Adipose tissue (tissue), 3 donors: Measurements from ENCODE around the gene SLC38A8. TPM values are rescaled to one million over a fixed set of nuclear protein-coding genes. Genes with fewer than 3 reads are reported as not detected.

Experiments
- H3K27ac ChIP-seq: one replicate; pipeline ENCODE4 v1.5.1; 2013; ENCODE audit warnings: low read depth, low read length
- WGBS, 3 donors: extraction: QIAGEN DNeasy Blood & Tissue Kit; methylation state at CpG; one replicate each; pipeline ENCODE4 v1.1.7; 2013; 5-methylcytosine and 5-hydroxymethylcytosine counted together
- polyA plus RNA-seq, 3 donors: library from polyadenylated mRNA; stranded (reverse); fragments of 200-250 nt; gene quantifications; one replicate each; pipeline ENCODE4 v1.2.3, GENCODE V29; 2013
- donor health status: healthy with polysubstance abuse.
- donor health status: Bipolar disorder and iron deficiency.
- donor health status: healthy.

Gene SLC38A8
- polyA plus RNA-seq, 3 donors = 0.37 to 1.2 TPM; not detected in 1

GRCh38 chr16:83968306-83968851 is 74.2 kb downstream of the SLC38A8 start:
- WGBS, 3 donors = 1 to 2% (median 1%) methylated on average over 16 to 81 of the region's 87 CpGs
- no peak overlapping the region for H3K27ac ChIP-seq

DNA sequence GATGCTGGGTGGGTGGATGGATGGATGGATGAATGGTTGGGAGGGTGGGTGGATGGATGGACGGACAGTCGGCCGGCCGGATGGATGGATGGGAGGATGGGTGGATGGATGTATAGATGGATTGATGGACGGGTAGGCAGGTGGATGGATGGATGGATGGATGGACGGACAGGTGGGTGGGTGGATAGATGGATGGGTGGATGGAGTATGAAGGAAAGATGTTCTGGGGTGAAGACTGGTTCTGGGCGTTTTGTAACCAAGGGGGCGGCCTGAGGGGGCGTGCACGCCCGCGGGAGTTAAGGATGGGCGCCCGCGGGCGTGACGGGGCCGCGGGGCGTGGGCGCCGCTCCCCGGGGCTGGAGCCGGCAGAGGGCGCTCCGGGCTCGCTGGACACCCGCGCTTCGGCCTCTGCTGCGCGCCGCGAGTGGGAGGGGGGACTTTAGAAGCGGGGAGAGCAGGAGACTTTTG is 74.7 kb downstream of the SLC38A8 start, which contains the start of gene NECAB2:
Gene NECAB2, plus strand, starts transcription at position 407 of the 468 bp plus-strand sequence. CDS start 405 bp downstream, outside the sequence.
- 11 to 16% (median 14%) methylated on average over 19 to 35 of the region's 35 CpGs for WGBS, 3 donors
- no peak within 1 kb of the TSS for H3K27ac ChIP-seq

DNA sequence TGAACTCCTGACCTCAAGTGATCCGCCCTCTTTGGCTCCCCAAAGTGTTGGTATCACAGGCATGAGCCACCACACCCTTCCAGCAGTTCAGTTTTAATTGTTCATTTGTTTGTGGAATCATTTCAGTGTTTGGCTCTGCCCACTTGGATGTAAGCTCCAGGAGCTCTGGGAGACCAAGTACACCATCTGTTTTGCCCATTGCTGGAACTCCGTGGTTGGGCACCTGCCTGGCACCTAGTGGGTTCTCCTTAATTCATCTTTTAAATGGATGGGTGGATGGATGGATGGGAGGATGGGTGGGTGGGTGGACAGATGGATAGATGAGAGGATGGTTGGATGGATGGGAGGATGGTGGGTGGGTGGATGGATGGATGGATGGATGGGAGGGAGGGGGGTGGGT is 75.5 kb downstream of the SLC38A8 start:
- no peak overlapping the region for H3K27ac ChIP-seq
- 63 to 81% (median 73%) methylated on average over 2 of the region's 2 CpGs for WGBS, 3 donors

DNA sequence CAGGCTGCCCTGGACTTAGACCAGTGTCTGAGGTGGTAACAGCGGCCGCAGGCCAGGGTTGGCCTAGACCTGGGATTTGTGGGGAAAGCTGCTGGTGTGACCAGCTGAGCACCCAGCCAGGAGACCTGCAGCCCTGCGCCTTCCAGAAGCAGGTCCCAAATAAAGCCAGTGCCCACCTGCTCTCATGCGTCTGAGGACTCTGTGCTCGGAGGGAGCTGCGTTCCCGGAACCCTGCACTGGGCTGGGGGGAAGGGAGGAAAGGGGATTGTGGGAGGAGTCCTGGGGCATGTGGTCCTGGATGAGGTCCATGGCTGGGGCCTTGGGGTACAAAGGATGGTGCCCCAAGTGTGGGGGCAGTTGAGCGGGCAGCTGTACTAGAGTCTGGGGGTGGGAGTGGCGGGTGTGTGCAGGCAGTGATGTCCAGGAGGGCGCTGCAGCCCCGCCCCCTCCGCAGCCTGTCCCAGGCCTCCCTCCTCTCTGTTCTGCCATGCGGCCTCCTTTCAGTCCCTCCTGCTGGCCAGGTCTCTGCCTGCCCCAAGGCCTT is 76.4 kb downstream of the SLC38A8 start:
- WGBS, 3 donors = 88 to 94% (median 93%) methylated on average over 10 to 13 of the region's 13 CpGs
- no peak overlapping the region for H3K27ac ChIP-seq

DNA sequence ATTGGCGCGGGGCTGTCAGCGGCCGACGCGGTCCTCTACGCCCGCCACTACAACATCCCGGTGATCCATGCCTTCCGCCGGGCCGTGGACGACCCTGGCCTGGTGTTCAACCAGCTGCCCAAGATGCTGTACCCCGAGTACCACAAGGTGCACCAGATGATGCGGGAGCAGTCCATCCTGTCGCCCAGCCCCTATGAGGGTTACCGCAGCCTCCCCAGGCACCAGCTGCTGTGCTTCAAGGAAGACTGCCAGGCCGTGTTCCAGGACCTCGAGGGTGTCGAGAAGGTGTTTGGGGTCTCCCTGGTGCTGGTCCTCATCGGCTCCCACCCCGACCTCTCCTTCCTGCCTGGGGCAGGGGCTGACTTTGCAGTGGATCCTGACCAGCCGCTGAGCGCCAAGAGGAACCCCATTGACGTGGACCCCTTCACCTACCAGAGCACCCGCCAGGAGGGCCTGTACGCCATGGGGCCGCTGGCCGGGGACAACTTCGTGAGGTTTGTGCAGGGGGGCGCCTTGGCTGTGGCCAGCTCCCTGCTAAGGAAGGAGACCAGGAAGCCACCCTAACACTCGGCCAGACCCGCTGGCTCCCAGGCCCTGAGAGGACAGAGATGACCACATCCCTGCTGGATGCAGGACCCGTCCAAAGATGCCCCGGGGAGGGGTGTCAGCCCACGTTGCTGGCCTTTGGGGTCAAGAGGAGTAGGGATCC is 77.0 kb downstream of the SLC38A8 start:
- H3K27ac ChIP-seq = no peak overlapping the region
- 92 to 93% (median 93%) methylated on average over 31 to 36 of the region's 36 CpGs for WGBS, 3 donors

DNA sequence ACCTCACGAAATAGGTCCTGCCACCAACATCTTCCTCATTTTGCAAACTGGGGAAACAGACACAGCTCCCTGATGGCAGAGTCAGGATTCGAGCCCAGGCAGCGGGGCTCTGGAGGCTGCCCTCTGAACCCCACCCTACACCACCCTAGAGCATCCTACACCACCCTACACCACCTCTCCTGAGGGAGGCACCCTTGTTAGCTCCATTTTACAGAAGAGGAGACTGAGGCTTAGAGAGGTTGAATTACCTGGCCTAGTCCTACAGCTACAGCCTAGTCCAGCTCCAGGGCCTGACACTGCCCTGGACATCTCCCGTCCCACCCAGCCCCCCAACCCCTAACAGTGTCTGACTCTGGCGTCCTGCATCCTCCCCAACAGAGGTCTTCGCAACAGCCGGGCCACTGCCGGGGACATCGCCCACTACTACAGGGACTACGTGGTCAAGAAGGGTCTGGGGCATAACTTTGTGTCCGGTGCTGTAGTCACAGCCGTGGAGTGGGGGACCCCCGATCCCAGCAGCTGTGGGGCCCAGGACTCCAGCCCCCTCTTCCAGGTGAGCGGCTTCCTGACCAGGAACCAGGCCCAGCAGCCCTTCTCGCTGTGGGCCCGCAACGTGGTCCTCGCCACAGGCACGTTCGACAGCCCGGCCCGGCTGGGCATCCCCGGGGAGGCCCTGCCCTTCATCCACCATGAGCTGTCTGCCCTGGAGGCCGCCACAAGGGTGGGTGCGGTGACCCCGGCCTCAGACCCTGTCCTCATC is 77.7 kb downstream of the SLC38A8 start:
- no peak overlapping the region for H3K27ac ChIP-seq
- 91 to 95% (median 92%) methylated on average over 22 to 26 of the region's 26 CpGs for WGBS, 3 donors

DNA sequence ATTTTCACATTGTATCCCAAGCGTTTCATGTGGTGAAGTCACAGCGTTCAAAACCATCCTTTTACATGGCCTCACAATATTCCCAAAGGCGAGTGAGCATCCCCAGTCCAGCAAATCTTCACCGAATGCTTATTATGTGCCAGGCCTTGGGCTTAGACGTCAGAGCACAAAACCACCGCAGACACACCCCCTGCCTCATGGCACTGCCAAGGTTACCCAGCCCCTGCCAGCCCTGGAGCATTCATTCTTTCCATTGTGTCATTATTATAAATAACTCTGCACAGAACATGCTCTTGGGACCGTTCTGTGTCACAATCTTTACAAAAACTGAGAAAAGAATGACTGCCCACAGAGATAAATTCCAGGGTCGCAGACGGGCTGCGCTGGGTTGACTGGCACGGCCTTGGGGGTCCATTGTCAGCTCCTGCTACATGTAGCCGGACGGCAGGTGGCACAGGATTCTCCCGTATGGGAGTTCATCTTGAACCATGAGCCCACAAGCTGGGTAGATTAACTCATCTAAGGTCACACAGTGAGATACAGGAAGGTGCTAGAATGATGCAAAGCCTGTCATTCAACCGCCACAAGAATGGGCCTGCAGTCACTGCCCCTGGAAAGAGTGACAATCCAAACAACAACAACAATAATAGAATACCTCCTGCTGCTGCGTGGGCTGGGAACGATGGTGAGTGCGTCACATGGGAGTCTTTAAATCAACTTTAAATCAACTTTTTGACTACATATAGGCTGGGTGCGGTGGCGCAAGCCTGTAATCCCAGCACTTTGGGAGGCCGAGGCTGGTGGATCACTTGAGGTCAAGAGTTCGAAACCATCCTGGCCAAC is 79.1 kb downstream of the SLC38A8 start:
- no peak overlapping the region for H3K27ac ChIP-seq
- 84 to 87% (median 87%) methylated on average over 22 of the region's 22 CpGs for WGBS, 3 donors

DNA sequence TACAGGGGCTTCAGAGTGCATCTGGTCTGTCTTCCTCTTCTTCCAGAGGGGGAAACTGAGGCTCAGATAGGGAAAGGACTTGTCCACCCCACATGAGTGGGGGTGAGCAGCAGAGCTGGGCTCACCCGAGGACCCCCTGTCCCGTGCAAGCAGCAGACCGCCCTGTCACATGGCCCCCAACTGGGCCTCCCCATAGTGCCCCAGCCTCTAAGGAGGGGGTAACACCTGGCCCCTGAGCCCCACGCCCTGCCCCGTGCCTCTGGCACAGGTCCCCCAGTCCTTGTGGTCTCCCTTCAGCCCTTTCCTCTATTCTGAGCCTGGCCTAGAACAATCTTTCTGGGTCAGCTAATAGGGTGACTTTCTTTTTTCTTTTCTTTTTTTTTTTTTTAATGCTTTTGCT is 81.0 kb downstream of the SLC38A8 start:
- no peak overlapping the region for H3K27ac ChIP-seq
- 86 to 94% (median 90%) methylated on average over 5 of the region's 5 CpGs for WGBS, 3 donors

GRCh38 chr16:83960521-83961249 is 81.9 kb downstream of the SLC38A8 start:
- H3K27ac ChIP-seq = no peak overlapping the region
- 90 to 93% (median 92%) methylated on average over 29 of the region's 29 CpGs for WGBS, 3 donors

Other genes starting within 250 kb of the SLC38A8 start
- gene HSBP1, start 234.8 kb downstream of the SLC38A8 start, polyA plus RNA-seq = 10 to 100 TPM; 12.6 to 39.0 (median 31.9) TPM
- 1 to 10 TPM; 4.1 to 5.6 (median 4.3) TPM for gene MLYCD, start 143.7 kb downstream of the SLC38A8 start, polyA plus RNA-seq
- gene OSGIN1, start 89.6 kb downstream of the SLC38A8 start, polyA plus RNA-seq = 1 to 10 TPM; 3.9 to 6.5 (median 5.2) TPM
- gene NECAB2, start 74.6 kb downstream of the SLC38A8 start, polyA plus RNA-seq = 1 to 10 TPM in 1 of 3 donors, under 1 TPM in 2; 0.47 to 2.2 (median 0.49) TPM
- 10 to 100 TPM; 29.8 to 56.3 (median 46.8) TPM for gene MBTPS1, start 74.1 kb upstream of the SLC38A8 start, polyA plus RNA-seq
- 10 to 100 TPM in 1 of 3 donors, 1 to 10 TPM in 2; 4.1 to 14.3 (median 6.4) TPM for gene HSDL1, start 102.4 kb upstream of the SLC38A8 start, polyA plus RNA-seq
- 1 to 10 TPM in 2 of 3 donors, under 1 TPM in 1; 0.94 to 1.6 (median 1.6) TPM for gene DNAAF1, start 102.5 kb upstream of the SLC38A8 start, polyA plus RNA-seq
- 10 to 100 TPM; 31.2 to 63.9 (median 44.7) TPM for gene TAF1C, start 144.3 kb upstream of the SLC38A8 start, polyA plus RNA-seq
- 10 to 100 TPM in 1 of 3 donors, under 1 TPM in 2; 0.15 to 14.4 (median 0.76) TPM for gene ADAD2, start 148.4 kb upstream of the SLC38A8 start, polyA plus RNA-seq
- gene KCNG4, start 197.2 kb upstream of the SLC38A8 start, polyA plus RNA-seq = not detected